ENCODE results near the gene OCRL.
"Not testable (repeated sequence)": the region's sequence is repeated elsewhere in the genome, so short reads cannot be mapped to it uniquely, and the experiment has no call there.

- not testable (repeated sequence) for TF ChIP-seq CTCF (IDR thresholded peaks at IDR 0.05); EZH2 (IDR thresholded peaks at IDR 0.05; ENCODE audit: borderline replicate concordance, insufficient read depth, low read depth, low read length, poor library complexity, severe bottlenecking)
Observed at GRCh38 chrX:129564345-129564744, 24.3 kb downstream of the OCRL start.
